Cerebellar cortex (tissue), 1 donor: ENCODE measurements around the gene SLC24A3.
A peak's percentile ranks its signal among the peaks of the same experiment; 100 is the strongest.
"Not testable (repeated sequence)": the region's sequence is repeated elsewhere in the genome, so short reads cannot be mapped to it uniquely, and the experiment has no call there.

Experiments
- DNase-seq: peaks from one replicate; pipeline ENCODE4 v3.0.0-alpha.2; 2015; ENCODE audit warnings: low spot score

SLC24A3 gene

GRCh38 chr20:19631410-19631809 lies 419.0 kb downstream of the SLC24A3 start:
- no peak for DNase-seq

GRCh38 chr20:19633985-19634384 lies 421.5 kb downstream of the SLC24A3 start:
- no peak for DNase-seq

- not testable (repeated sequence) for DNase-seq
Measured at GRCh38 chr20:19639471-19640045, 427.1 kb downstream of the SLC24A3 start.

GRCh38 chr20:19642860-19643259 lies 430.4 kb downstream of the SLC24A3 start:
- no peak for DNase-seq

- DNase-seq, result no peak
Measured at GRCh38 chr20:19644085-19644484, 431.6 kb downstream of the SLC24A3 start.

GRCh38 chr20:19646963-19647362 lies 434.5 kb downstream of the SLC24A3 start:
- no peak for DNase-seq

- no peak for DNase-seq
Measured at GRCh38 chr20:19648024-19648423, 435.6 kb downstream of the SLC24A3 start.

GRCh38 chr20:19649041-19649440 lies 436.6 kb downstream of the SLC24A3 start:
- no peak for DNase-seq

GRCh38 chr20:19652591-19653026 lies 440.2 kb downstream of the SLC24A3 start:
- no peak for DNase-seq

- DNase-seq, result no peak
Measured at GRCh38 chr20:19653327-19653726, 440.9 kb downstream of the SLC24A3 start.

GRCh38 chr20:19654921-19655320 lies 442.5 kb downstream of the SLC24A3 start:
- no peak for DNase-seq

GRCh38 chr20:19658137-19658536 lies 445.7 kb downstream of the SLC24A3 start:
- DNase-seq, result no peak

GRCh38 chr20:19659448-19659847 lies 447.0 kb downstream of the SLC24A3 start:
- no peak for DNase-seq

GRCh38 chr20:19660808-19661378 lies 448.5 kb downstream of the SLC24A3 start:
- DNase-seq, result no peak

GRCh38 chr20:19661717-19662636 lies 449.5 kb downstream of the SLC24A3 start:
- peak; percentile 66 for DNase-seq

GRCh38 chr20:19662637-19662995 lies 450.2 kb downstream of the SLC24A3 start:
- no peak for DNase-seq

- DNase-seq, result no peak
Measured at GRCh38 chr20:19668418-19668817, 456.0 kb downstream of the SLC24A3 start.

GRCh38 chr20:19670829-19671228 lies 458.4 kb downstream of the SLC24A3 start:
- no peak for DNase-seq

GRCh38 chr20:19671374-19671773 lies 458.9 kb downstream of the SLC24A3 start:
- DNase-seq, result no peak

GRCh38 chr20:19672498-19672897 lies 460.1 kb downstream of the SLC24A3 start:
- no peak for DNase-seq

GRCh38 chr20:19673575-19673974 lies 461.1 kb downstream of the SLC24A3 start:
- DNase-seq, result no peak

- DNase-seq, result no peak
Measured at GRCh38 chr20:19676202-19676601, 463.8 kb downstream of the SLC24A3 start.

GRCh38 chr20:19677336-19677735 lies 464.9 kb downstream of the SLC24A3 start:
- DNase-seq, result no peak
